Fibroblast of skin of back (primary cell): ENCODE data around the gene RPS17.
"Not testable (repeated sequence)": the region's sequence is repeated elsewhere in the genome, so short reads cannot be mapped to it uniquely, and the experiment has no call there.

Source experiments
- DNase-seq: peaks from one replicate; pipeline ENCODE4 v3.0.0-alpha.2; 2013

RPS17 gene

GRCh38 chr15:82545478-82545877 lies 5.2 kb upstream of the RPS17 start:
- no peak for DNase-seq

- no peak for DNase-seq
Measured at GRCh38 chr15:82545002-82545401, 4.7 kb upstream of the RPS17 start.

GRCh38 chr15:82544431-82544830 lies 4.2 kb upstream of the RPS17 start:
- no peak for DNase-seq

GRCh38 chr15:82543160-82543559 lies 2.9 kb upstream of the RPS17 start:
- DNase-seq: peak; percentile 86

GRCh38 chr15:82540984-82541431 lies 751 bp upstream of the RPS17 start:
- no peak for DNase-seq

GRCh38 chr15:82539691-82540054 lies 584 bp downstream of the RPS17 start:
- DNase-seq: no peak

GRCh38 chr15:82538961-82539690 lies 1.1 kb downstream of the RPS17 start:
- no peak for DNase-seq

GRCh38 chr15:82537351-82537908 lies 2.8 kb downstream of the RPS17 start:
- DNase-seq: no peak

- no peak for DNase-seq
Measured at GRCh38 chr15:82536409-82537350, 3.6 kb downstream of the RPS17 start.

GRCh38 chr15:82535566-82536408 lies 4.5 kb downstream of the RPS17 start:
- DNase-seq: no peak

GRCh38 chr15:82535151-82535550 lies 5.1 kb downstream of the RPS17 start:
- not testable (repeated sequence) for DNase-seq

- not testable (repeated sequence) for DNase-seq
Measured at GRCh38 chr15:82534457-82534861, 5.8 kb downstream of the RPS17 start.

GRCh38 chr15:82533801-82534200 lies 6.5 kb downstream of the RPS17 start:
- DNase-seq: no peak

- no peak for DNase-seq
Measured at GRCh38 chr15:82532991-82533481, 7.2 kb downstream of the RPS17 start.

- no peak for DNase-seq
Measured at GRCh38 chr15:82532383-82532990, 7.8 kb downstream of the RPS17 start.

- no peak for DNase-seq
Measured at GRCh38 chr15:82531496-82532382, 8.5 kb downstream of the RPS17 start.

GRCh38 chr15:82530606-82531379 lies 9.5 kb downstream of the RPS17 start:
- peak; percentile 62 for DNase-seq

GRCh38 chr15:82530006-82530405 lies 10.3 kb downstream of the RPS17 start:
- DNase-seq: no peak

GRCh38 chr15:82513587-82513986 lies 26.7 kb downstream of the RPS17 start:
- not testable (repeated sequence) for DNase-seq

GRCh38 chr15:82507693-82508092 lies 32.6 kb downstream of the RPS17 start:
- DNase-seq: not testable (repeated sequence)
